RCC 7860 (cell line): ENCODE results near the gene FHAD1.
A peak's percentile ranks its signal among the peaks of the same experiment; 100 is the strongest.

Experiments
- DNase-seq: peaks from one replicate; pipeline ENCODE4 v3.0.0-alpha.2; 2015; ENCODE audit warnings: low spot score
- FAIRE-seq: peaks from 2 replicates; lab custom pipeline; 2012; peaks lifted over from hg19 to GRCh38; lab: Jason Lieb, UNC

Gene FHAD1

DNA sequence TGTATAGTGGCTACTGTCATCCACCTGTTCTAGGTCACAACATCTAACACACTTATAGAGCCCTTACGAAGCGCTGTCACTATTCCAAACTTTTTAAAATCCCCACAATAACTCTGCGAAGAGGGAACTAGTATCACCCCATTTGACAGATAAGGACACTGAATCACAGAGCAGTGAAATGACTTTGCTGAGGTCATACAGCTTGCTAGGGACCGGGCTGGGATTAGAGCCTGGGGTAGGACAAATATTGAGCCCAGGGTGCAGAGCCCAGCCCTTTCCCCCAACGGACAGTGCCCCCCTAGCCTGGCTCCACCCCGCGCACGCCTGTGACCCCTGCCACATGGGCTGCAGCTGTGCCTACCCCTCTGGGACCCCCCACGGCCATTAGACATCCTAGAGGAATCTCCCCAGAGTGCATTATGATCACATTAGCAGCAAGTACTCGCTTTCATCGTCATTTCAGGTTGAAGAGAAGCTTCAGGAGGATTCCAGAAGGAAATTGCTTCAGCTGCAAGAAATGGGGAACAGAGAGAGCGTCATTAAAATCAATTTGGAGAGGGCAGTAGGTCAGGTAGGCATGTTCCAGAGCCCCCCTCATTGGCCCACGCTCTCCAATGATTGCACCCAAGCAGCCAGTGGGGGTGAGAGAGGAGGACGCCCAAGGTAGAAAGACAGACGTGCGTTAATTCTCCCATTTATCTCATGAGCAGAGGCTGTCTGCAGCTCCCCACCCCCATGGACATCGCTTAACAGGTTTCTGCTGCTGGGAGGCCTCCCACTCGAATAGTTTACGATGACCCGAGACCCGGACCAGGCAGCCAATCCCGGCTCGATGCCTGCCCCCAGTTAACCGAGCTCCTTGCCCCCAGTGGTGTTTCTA, 77.2 kb downstream of the FHAD1 start:
- no peak for DNase-seq
- no peak for FAIRE-seq

DNA sequence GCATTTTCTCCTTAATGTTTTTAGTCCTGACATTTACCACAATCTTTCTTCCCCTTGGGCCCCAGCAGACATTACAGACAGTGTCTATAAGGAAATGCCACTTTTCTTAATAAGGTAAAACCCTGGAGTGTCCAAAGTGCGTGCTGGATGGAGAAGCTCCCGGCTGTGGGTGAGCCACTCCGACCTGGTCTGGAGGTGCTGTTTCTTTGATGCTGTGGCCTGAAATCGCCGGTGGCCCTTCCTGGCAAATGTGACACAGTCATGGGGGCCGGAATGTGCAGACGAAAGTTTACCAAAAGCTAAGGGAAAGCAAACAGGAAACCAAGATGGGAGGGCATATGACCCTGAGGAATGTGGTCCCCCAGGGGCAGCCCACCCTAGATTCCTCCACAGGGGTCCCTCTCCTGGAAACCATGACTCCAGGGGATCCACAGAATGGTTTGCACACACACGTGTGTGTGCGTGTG, 77.9 kb downstream of the FHAD1 start:
- DNase-seq (no peak), FAIRE-seq (no peak)

DNA sequence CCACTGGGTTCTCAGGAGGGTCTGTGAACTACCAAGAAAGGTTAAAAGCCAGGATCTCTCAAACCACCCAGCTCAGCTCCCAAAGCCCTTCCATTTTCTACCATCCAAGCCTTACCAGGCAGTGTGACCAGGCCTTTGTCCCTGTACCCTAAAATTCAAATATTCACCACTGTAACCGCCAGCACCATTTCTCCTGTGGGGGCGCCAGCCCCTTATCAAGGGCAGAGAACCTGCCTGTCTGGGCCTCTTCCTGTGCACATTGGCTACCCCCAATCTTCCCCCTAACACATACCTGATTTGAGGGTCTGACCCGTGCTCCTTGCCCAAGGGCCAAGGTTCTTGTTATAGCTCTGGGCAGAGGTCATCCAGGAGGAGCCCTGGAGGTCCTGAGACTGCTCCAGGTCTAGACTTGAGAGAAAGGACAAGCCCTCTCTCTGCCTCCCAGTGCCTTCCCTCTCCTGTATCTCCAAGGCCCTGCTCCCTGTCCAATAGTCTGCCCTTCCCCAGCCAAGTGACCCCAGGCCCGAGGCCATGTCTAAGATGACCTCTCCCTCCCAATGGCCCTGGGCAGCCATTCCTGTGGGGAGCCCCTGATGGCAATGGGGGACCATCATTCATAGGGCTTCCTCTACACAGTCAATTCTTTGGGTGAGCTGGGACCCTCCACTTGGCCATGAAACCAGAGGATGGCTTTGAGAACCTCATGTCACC, 78.5 kb downstream of the FHAD1 start:
- FAIRE-seq (no peak), DNase-seq (no peak)

DNA sequence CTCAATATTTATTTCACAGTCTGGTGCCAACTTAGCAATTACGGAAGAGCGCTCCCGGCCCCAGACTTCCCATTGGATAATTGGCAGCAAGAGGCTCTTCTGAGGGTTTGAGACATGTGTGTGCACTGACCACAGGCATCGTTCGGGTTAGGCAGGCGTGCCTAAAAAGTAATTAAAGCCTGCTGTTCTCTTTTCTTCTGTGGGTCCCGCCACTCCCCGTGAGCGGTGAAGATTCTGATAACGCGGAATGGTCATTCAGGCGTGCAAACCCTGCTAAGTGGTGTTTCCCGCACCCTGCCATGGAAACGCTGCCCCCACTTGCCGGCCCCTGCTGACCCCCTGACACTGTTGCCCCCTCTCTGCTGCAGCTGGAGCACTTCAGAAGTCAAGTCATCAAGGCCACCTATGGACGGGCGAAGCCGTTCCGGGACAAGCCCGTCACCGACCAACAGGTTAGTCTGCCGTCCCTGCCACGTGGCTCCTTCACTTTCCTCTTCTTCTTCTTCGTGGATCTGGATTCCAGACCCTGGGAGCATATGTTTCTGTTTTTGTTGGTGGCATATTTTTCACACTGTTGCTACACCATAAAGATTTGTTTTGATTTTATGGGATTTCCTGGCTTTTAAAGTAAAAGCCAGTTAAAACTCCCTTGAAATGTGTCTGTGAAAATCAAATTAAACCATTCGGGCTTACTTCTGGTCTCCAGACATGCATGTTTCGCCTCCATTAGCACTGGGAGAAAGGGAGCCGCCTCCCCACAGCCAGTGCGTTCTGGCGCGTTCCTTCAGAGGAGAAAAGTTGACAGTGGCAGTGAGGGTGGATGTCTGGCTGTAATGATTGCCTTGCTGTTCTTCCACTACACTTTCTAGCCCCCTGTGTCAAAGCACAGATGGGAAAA, 79.9 kb downstream of the FHAD1 start:
- no peak for FAIRE-seq
- no peak for DNase-seq

DNA sequence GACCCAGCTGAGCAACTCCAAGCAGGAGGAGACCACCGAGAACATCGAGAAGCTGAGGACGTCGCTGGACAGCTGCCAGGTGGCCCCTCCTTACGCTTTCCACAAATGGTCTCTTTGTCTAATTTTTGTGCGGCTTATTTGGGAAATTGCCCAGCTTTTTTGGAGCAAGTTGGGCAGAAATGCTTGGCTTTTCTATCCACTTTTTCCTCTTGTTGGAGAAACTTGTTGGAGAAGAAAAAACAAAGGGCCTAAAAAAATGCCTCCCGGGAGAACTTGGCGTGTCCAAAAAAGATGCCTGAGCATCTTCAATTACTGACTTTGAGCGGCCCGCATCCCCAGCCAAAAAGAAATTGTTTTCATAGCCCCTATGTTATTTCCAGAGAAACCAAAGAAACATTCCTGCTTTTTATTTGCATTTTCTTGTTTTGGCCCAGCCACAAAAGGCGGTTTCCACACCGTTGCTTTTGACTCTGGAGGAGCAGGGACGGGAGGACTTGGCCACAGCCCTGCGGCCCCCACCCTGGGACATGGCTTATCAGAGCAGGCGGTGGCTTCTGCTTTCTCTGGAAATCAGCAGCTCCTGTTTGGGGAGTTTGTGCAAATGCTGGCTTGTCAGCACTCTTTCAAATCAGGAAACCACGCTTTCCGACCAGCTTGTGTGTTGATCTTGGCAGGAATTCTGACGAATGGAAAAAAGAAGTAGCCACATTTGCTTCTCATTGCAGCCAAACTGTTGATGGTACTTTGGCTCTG, 81.5 kb downstream of the FHAD1 start:
- FAIRE-seq (no peak), DNase-seq (no peak)

DNA sequence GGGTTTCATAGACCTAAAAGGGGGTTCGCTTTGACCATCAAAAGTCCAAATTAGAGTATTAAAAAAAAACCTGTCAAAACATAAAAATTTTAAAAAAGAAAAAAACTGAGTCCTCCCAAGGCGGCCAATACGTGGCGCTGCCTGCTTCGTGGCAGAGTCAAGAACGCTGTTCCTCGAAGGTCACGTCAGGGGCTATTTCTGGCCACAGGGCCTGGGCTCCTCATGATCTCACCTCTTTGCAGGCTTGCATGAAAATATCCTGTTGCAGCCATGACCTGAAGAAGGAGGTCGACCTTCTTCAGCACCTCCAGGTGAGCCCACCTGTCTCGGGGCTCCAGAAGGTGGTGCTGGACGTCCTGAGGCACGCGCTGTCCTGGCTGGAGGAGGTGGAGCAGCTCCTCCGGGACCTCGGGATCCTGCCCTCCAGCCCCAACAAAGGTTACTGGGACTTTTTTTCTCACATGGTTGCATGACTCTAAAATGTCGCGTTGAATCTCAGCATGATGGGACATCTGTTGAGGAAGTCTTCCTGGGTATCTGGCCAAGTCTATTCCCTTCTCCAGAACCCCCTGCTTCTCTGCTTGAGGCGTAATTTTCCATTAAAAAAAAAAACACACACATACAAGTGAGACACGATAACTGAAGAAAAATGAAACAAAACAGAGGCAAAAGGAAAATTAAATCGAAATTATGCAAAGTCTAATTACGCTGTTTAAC, 82.2 kb downstream of the FHAD1 start:
- FAIRE-seq, result no peak

DNA sequence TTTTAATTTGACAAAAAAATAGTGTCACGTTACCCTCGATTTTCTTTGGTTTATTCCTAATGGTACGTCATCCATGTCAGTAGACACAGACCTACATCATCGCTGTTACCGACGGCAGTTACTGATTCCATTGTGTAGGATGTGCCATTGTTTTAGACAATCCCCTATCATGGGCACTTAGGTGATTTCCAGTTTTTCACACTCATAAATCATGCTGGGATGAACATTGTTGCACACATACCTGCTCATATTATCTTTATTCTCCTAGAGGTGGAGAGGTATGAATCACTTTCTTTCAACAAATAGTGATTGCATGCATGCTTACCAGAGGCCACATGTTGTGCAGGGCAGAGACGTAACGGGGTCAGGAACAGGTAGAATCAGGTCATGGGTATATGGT, 83.0 kb downstream of the FHAD1 start:
- DNase-seq (no peak), FAIRE-seq (no peak)

More for the DNA sequence above, 82.2 kb downstream of the FHAD1 start:
- DNase-seq, result no peak

DNA sequence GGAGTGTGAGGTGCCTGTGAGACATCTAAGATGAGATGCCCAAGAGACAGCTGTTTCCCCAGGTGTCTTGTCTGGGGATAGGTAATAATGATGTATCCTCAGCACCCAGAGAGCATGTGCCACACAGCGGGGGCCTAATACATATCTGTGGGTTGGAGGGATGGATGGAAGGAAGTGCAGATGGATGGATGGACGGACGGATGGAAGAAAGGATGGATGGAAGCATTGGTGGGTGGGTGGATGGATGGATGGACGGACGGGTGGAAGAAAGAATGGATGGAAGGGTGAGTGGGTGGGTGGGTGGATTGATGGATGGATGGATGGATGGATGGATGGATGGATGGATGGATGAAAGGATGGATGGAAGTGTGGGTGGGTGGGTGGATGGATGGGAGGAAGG, 84.2 kb downstream of the FHAD1 start:
- DNase-seq (no peak), FAIRE-seq (no peak)

DNA sequence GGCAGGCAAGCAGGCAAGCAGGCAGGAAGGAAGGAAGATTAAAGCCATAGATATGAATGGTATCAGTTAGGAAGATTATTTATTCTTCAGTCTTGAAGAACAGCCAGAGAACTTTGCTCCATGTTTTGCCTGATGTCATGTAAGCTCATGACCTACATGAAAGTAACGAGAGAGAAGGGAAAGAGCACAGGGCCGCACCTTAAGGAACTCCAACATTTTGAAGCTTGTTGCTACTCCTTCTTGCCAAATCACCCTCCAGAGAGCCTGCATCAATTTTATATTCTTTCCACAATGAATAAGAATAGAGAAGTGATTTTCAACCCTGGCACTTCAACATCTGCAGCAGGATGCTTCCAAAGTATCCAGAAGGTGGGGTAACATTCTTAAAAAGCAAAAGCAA, 84.7 kb downstream of the FHAD1 start:
- DNase-seq, result no peak
- FAIRE-seq, result no peak

DNA sequence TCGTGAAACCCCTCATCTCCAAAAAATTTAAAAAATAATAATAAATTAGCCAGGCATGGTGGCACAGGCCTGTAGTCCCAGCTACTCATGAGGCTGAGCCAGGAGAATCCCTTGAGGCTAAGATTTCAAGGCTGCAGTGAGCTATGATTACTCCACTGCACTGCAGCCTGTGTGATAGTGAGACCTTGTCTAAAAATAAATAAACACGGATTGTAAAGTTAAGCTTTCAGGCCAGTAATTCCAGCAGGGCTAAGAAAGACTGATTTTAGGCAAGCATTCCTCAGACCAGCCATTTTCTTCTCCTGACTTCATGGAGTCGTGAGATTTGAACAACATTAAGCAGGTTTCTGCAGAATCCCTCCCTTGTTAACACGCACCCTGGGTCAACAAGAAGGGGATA, 85.5 kb downstream of the FHAD1 start:
- no peak for DNase-seq
- no peak for FAIRE-seq

DNA sequence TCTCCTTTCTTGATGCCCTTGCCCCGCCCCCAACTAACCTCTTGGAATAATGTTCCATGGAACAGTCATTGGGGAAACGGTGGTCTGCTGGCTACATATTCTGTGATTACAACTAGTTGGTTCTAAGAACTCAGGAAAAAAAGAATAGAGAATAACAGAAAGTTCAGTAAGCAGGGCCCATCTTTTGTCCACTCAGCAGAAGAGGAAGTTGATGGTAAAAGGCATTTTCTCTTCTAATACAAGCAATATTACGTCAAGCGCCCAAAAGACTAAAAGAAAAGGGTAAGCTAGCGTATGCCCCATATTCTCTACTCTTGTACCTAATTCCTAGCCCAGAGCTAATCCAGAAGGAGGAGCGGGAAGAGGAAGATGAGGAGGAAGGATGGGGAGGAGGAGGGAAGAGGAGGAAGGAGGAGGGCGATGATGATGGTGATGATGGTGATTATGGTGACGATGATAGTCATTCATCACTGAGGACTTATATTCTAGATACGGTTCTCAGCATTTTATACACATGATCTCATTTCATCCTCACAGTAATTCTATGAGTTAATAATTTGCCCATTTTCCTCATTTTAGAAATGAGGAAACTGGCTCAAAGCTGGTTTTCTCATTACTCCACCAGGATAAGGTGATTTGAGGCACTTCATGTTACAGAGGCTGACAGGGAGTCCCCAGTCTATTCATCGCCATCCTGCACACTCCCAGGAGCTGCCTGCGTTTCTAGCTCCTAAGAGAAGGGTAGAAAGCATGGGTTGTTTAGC, 86.1 kb downstream of the FHAD1 start:
- DNase-seq (peak; percentile 52), FAIRE-seq (peak; percentile 73)

DNA sequence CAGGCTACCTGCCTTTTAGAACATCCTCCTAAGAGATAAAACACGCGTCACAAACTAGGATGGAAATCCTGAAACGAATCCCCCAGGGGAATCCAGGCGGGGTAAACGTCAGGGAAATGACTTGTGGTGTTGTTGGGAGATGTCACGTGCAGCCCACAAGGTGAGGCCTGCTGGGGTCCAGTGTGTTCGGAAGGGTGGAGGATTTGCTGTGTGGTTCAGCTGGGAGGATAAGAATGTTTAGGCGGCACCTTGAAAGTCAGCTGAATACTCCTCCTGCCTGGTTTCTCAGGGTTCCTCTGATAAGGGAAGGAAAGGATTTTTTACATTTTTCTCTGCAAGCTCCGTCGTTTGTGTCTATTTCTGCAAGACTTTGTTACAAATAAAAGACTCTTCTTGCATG, 88.0 kb downstream of the FHAD1 start:
- no peak for FAIRE-seq
- DNase-seq, result no peak

DNA sequence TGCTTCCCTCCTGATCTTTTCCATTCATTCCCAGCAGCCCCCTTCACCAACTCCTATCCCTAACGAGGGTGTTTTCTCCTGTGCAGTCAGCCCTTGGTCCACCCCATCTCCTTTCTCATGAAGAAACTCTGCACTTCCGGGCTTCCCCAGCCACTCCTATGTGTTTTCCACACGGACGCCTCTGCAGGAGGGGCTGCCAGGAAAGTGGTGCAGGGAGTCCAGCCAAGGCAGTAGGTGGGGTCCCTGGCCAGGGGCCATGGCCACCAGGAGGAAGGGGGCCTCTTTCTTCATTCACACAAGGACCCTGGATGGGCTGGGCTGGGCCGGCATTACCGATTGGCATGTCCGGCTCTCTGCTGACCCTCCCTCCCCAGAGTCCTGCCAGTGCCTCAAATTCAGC, 89.8 kb downstream of the FHAD1 start:
- DNase-seq (no peak), FAIRE-seq (no peak)

DNA sequence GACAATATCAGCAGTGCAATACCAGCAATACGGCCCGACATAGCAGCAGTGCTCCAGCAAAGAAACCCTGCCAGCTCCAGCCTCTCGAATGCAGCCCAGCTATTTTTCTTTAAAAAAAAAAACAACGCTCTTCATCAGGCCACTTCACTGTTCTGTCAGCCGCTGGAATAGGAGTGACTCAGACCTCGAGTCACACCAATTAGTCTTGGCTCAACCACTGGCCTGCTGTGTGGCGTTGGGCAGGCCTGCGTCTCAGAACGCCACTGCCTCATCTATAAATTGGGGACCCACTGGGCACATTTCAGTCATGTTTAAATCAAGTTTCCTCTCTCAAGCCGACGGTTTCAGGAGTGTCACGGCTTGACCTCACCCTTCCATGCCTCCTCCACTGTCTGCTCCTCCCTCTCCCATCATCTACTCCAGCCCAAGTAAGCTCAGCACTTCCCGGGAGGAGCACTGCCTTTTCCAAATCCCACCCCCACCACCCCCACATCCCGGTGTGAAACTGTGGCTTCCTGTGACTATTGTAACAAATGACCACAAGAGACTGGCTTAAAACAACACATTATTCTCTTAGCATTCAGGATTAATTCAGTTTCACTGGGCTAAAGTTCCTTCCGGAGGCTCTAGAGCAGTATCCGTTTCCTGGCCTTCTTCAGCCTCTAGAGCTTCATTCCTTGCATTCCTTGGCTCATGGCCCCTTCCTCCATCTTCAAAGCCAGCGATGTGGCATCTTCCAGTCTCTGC, 90.8 kb downstream of the FHAD1 start:
- peak; percentile 88 for FAIRE-seq
- peak; percentile 86 for DNase-seq

DNA sequence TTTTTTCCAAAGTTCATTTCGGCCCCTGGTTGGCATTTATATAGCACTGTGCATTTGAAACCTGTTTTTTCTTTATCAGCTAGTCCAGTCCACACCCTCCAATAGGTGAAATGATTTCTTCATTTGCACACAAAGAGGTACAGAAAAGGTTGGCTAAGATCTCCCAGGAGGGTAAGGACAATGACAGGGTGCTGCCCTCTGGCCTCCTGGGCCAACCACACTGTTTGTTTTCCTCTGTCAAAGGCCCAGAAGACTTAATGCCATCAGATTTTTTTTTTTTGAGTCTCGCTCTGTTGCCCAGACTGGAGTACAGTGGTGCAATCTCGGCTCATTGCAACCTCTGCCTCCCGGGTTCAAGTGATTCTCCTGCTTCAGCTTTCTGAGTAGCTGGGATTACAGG, 92.5 kb downstream of the FHAD1 start:
- peak; percentile 20 for DNase-seq
- no peak for FAIRE-seq

DNA sequence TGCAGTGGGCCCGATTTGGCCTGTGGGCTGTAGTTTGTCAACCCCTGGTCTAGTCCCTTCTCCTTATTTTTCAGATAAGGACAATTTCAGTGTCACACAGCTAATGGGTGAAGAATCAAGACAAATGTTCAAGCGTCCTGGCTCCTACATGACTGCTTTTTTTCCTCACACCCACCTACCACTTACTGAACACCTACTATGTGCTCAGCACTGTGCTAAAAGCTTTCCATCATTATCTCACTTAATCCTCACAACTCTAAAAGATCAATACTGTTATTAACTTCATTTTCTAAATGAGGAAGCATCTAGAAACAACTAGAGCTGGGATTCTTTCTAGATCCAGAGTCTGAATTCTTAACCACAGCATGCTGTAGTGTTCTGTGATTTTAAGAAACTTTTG, 94.2 kb downstream of the FHAD1 start:
- no peak for DNase-seq
- FAIRE-seq, result no peak

DNA sequence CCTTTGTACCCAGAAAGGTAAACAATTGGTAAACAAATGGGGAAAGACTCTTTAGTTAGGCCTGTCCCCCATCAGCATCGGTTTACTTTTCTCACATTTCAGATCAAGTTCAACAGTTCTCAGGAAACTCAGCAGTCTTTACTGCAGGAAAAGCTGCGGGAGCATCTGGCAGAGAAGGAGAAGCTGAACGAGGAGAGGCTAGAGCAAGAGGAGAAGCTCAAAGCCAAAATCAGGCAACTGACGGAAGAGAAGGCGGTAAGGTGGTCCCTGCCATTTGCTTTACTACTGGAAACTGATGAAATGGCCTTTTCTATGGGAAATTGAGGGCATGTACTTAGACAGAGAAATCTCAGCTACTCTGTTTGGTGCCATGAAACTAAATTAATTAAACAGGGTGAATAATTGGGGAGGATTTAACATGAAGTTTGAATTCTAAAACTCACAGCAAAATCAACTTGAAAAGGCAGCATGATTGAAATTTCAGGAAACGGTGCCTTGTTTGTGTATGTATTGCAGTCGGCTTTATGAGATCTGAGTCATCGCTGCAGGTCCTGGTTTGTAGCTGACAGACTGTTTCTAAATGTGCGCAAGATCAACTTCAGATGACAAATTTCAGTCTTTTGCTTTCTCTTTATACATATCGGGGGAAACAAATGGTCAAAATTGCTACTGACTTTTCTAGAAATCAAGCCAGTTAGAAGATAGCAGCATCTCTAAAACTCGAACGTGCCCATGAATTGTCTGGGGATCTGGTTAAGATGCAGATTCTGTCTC, 94.8 kb downstream of the FHAD1 start:
- DNase-seq, result no peak
- no peak for FAIRE-seq
